ENCODE measurements around the gene SPSB1.

- TF ChIP-seq CTCF (IDR thresholded peaks at IDR 0.05; ENCODE audit: poor library complexity, severe bottlenecking) (no peak), POLR2AphosphoS5 (IDR thresholded peaks at IDR 0.05) (no peak), REST (IDR thresholded peaks at IDR 0.05; ENCODE audit: borderline replicate concordance) (no peak)
These were observed 22.9 kb downstream of the SPSB1 start for GRCh38 chr1:9315411-9316079.

Measured in neural cell (in vitro differentiated cells).